ENCODE data around the gene CARD11.

CARD11 gene

GRCh38 chr7:3083350-3083749 lies 39.7 kb upstream of the CARD11 start:
- Histone ChIP-seq H3K4me3 (ENCODE audit: low read depth in 1 of 2, low read length in 1 of 2) (no peak overlapping the region), H3K36me3 (no peaks in the 10 kb centered on the region), H3K27ac (no peak overlapping the region), H3K27me3 (peaks cover 12% of the 10 kb centered on the region), H3K9me3 (no peaks in the 10 kb centered on the region), H3K4me1 (ENCODE audit: control insufficient read depth in 1 of 2, insufficient read depth in 1 of 2, low read depth in 1 of 2, low read length in 1 of 2) (no peaks in the 10 kb centered on the region)
- TF ChIP-seq CTCF (IDR thresholded peaks at IDR 0.05): no peak

- H3K4me1 ChIP-seq (ENCODE audit: control insufficient read depth in 1 of 2, insufficient read depth in 1 of 2, low read depth in 1 of 2, low read length in 1 of 2): no peaks in the 10 kb centered on the region
- no peak overlapping the region for H3K27ac ChIP-seq
- TF ChIP-seq CTCF (IDR thresholded peaks at IDR 0.05): no peak
- H3K36me3 ChIP-seq: no peaks in the 10 kb centered on the region
- H3K27me3 ChIP-seq: peaks cover 12% of the 10 kb centered on the region
- no peaks in the 10 kb centered on the region for H3K9me3 ChIP-seq
- H3K4me3 ChIP-seq (ENCODE audit: low read depth in 1 of 2, low read length in 1 of 2): no peak overlapping the region
These were observed 39.2 kb upstream of the CARD11 start for GRCh38 chr7:3082831-3083230.

GRCh38 chr7:3082386-3082785 lies 38.7 kb upstream of the CARD11 start:
- peaks cover 11% of the 10 kb centered on the region for H3K27me3 ChIP-seq
- H3K36me3 ChIP-seq: no peaks in the 10 kb centered on the region
- no peaks in the 10 kb centered on the region for H3K9me3 ChIP-seq
- no peak overlapping the region for H3K27ac ChIP-seq
- no peaks in the 10 kb centered on the region for H3K4me1 ChIP-seq (ENCODE audit: control insufficient read depth in 1 of 2, insufficient read depth in 1 of 2, low read depth in 1 of 2, low read length in 1 of 2)
- no peak overlapping the region for H3K4me3 ChIP-seq (ENCODE audit: low read depth in 1 of 2, low read length in 1 of 2)
- TF ChIP-seq CTCF (IDR thresholded peaks at IDR 0.05): no peak

GRCh38 chr7:3080106-3080505 lies 36.4 kb upstream of the CARD11 start:
- H3K4me1 ChIP-seq (ENCODE audit: control insufficient read depth in 1 of 2, insufficient read depth in 1 of 2, low read depth in 1 of 2, low read length in 1 of 2): no peaks in the 10 kb centered on the region
- no peaks in the 10 kb centered on the region for H3K27me3 ChIP-seq
- H3K9me3 ChIP-seq: no peaks in the 10 kb centered on the region
- H3K36me3 ChIP-seq: no peaks in the 10 kb centered on the region
- TF ChIP-seq CTCF (IDR thresholded peaks at IDR 0.05): no peak
- H3K27ac ChIP-seq: no peak overlapping the region
- no peak overlapping the region for H3K4me3 ChIP-seq (ENCODE audit: low read depth in 1 of 2, low read length in 1 of 2)

- Histone ChIP-seq H3K27me3 (no peaks in the 10 kb centered on the region), H3K36me3 (no peaks in the 10 kb centered on the region), H3K4me1 (ENCODE audit: control insufficient read depth in 1 of 2, insufficient read depth in 1 of 2, low read depth in 1 of 2, low read length in 1 of 2) (no peaks in the 10 kb centered on the region), H3K9me3 (no peaks in the 10 kb centered on the region), H3K4me3 (ENCODE audit: low read depth in 1 of 2, low read length in 1 of 2) (no peak overlapping the region), H3K27ac (no peak overlapping the region)
- TF ChIP-seq CTCF (IDR thresholded peaks at IDR 0.05): no peak
These were observed 34.8 kb upstream of the CARD11 start for GRCh38 chr7:3078514-3078913.

- Histone ChIP-seq H3K9me3 (no peaks in the 10 kb centered on the region), H3K4me1 (ENCODE audit: control insufficient read depth in 1 of 2, insufficient read depth in 1 of 2, low read depth in 1 of 2, low read length in 1 of 2) (no peaks in the 10 kb centered on the region), H3K27ac (no peak overlapping the region), H3K4me3 (ENCODE audit: low read depth in 1 of 2, low read length in 1 of 2) (no peak overlapping the region), H3K27me3 (no peaks in the 10 kb centered on the region), H3K36me3 (no peaks in the 10 kb centered on the region)
- no peak for TF ChIP-seq CTCF (IDR thresholded peaks at IDR 0.05)
These were observed 33.0 kb upstream of the CARD11 start for GRCh38 chr7:3076700-3077099.
